CD4-positive, alpha-beta T cell treated with Interleukin-15 for 4 hours (primary cell): Measurements from ENCODE around the gene RET.

Experiments
- DNase-seq: peaks from one replicate; pipeline ENCODE4 v3.0.0-alpha.2; 2020; ENCODE audit warnings: low spot score

RET gene

DNA sequence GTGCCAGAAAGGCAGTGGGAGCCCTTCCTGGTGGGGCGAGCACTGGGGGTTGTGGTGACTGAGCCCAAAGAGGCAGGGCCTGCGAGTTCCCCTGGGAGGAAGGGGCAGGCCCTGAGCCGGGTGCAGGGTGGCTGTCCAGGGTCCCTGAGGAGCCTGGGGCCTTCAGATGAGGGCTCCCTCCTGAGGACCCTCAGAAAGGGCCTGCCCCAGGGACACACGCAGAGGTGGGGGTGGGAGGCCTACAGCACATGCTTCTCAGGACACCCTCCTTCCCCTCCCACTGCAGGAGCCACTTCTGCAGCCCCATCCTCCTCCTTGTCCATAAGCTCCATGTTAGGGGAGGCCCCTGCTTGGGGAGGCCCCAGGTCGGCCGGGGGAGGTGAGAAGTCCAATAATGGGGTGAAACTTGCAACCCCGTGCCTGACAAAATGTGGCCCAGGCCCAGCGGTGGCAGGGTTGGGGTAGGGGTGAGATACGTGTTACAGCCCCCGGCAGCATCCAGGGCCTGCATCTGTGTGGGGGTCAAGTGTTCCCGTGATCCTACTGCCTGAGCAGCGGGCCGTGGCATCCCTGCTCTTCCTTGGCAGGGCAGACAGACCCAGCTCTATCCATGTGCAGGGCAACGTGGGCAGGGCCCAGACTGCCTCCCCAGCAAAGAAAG lies 31.8 kb upstream of the RET start:
- no peak for DNase-seq

GRCh38 chr10:43045631-43046287 lies 31.1 kb upstream of the RET start:
- no peak for DNase-seq

DNA sequence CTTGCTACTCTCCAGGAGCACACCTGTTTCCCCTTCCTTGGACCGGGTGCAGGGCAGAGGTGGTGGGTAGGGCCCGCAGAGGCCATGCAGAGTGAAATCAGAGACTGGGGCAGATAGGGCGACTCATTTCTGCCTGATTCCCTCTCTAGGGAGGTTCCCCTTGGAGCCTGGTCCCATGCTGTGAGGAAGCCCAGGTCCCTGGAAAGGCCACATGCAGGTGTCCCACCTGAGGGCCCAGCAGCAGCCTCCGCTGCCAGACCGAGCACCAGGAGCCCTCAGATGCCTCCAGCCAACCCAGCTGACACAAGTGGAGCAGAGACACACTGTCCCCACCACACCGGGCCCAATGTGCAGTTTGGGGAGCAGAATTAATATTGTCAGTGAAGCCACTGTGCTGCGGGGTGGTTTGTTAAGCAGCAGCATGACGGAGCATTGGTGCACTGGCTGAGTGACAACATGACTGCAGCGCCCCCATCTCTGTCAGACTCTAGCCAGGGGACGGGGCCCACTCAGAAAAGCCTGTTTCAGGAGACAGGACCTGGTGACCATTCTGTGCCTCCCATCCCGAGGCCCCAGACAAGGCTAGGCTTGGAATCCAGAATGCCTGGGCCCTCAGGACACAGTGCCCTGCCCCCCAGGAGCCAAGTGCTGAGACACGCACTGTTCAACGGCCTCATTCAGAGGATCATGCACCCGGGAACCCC lies 30.4 kb upstream of the RET start:
- no peak for DNase-seq

DNA sequence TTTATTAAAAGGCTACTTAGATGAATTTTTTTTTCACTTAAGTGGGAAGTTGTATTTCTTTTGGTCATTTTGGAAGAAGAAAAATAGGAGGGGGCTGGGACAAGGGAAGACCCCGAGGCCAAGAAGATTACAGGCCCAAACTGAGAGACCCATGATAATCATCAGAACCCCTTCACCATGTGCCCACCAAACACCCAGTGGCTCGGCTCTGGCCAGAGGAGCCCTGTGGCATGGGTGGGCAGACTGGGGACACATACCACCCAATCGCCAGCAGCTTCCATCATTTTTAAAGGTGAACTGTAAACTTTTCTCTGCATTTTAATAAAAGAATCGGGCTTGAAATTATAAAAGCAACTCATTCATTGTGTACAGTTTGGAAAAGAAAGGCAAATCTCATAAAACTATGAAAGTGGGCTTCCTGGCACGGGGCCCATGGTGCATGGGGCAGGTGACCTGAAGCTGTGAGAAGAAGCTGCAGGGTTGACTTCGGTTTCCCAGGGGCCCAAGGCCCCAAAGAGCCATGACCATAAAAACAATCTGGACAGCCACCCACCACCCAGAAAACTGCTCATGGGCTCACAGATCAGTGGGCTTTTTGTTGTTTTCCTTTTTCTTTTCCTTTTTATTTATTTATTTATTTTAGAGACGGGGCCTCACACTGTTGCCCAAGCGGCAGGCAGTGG lies 29.4 kb upstream of the RET start:
- no peak for DNase-seq

DNA sequence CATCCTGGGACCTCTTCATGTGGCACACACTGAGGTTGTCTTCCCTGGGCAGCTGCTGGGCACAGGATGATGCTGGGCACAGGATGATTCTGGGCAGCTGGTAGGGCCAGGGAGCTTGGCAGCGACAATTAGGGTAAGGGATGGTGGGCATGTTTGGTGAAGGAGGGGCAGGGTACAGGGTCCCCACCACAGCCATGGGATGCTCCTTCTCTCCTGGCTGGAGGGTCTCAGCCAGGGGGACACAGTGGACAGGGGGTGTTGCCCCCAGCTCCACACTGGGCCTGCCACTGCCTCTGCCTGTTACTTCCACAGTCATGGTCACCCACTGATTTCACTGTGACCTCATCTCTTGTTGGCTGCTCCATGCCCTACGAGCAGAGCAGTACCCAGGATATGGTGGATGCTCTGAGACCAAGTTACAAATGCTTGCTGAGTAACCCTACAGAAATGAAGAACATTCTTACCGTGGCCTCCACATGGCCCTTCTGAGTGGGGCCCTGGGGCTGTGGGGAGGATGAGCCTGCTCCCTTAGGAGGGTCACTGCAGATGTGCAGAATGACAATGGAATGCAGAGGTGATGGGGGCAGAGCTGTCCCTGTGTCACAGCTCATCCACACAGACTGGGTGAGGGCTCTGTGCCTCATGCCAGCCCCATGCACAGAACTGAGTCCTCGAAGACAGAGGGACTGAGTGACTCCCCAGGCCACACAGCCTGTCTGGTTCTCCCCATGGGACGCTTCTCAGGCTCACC lies 28.4 kb upstream of the RET start:
- DNase-seq: no peak

- DNase-seq: no peak
Observed at GRCh38 chr10:43049081-43049551, 27.8 kb upstream of the RET start.

DNA sequence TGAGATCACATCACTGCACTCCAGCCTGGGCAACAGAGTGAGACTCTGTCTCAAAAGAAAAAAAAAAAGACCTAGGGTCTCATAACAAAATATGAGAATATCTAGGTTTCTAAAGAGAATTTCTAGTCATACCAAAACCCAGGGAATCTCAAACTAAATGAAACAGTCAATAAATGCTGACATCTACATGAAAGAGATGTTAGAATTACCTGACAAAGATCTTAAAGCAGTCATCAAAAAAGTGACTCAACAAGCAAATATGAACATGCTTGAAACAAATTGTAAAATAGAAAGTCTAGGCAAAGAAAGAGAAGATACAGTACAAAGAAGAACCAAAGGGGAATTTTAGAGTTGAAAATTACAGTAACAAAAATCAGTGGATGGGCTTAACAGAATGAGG lies 26.9 kb upstream of the RET start:
- DNase-seq: no peak

GRCh38 chr10:43053825-43054224 lies 23.0 kb upstream of the RET start:
- DNase-seq: no peak

- no peak for DNase-seq
Observed at GRCh38 chr10:43054593-43054992, 22.3 kb upstream of the RET start.

GRCh38 chr10:43055217-43055616 lies 21.7 kb upstream of the RET start:
- DNase-seq: no peak

- no peak for DNase-seq
Observed at GRCh38 chr10:43055991-43056567, 20.8 kb upstream of the RET start.

DNA sequence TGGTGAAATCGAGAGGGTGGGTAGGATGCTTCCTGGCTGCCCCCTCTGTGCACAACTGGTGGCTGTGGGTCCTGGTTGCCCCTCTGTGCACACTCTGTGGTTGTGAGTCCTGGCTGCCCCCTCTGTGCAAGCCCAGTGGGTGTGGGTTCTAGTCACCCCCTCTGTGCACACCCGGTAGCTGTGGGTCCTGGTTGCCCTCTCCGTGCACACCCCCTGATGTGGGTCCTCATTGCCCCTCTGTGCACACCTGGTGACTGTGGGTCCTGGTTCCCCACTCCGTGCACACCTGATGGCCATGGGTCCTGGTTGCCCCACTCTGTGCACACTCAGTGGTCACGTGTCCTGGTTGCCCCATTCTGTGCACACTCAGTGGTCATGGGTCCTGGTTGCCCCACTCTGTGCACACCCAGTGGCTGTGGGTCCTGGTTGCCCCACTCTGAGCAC lies 20.3 kb upstream of the RET start:
- no peak for DNase-seq

GRCh38 chr10:43057231-43057711 lies 19.6 kb upstream of the RET start:
- no peak for DNase-seq

GRCh38 chr10:43057831-43058340 lies 19.0 kb upstream of the RET start:
- no peak for DNase-seq

DNA sequence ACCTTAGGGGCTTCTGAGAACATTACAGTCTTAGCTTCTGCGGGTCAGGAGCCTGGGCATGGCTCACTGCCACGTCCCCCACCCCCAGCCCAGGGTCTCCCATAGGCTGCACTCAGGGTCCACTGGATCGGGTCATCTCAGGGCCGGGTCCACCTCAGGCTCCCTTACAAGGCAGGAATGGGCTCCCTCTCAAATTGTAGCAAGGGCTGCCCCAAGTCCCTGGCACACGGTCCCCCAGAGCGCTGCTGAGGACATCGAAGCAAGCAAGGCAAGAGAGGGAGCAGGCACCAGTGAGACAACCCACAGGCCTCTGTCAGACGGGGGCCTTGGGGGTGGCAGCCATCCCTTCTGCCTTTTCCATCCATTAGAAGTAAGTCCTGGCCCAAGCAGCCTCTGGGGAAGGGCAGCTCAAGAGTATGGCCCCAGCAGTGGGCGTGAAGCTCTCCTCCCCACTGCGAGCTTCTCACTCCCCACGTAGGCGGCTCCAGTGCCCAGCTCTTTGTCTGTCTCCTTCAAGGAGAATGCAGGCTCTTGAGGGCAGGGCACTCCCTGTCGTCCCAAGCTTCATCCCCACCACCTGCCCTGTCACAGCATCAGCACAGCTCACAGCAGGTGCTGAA lies 18.0 kb upstream of the RET start:
- DNase-seq: no peak

DNA sequence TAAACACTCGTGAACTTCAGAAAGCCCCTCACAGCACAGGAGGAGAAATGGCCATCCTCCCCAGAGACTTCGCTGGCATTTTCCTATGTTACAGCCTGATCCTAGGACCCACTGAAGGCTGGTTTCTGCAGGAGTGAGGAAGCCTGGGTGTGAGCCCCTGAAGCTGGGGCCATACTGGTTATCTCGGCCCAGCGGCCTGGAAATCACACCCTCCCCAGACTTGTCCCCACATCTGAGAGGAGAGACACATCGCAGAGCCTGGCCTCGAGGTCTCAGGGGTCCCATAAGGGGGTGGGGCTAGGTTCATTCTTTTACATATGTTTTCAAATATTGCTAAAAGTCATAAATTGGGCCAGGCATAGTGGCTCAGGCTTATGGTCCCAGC lies 17.5 kb upstream of the RET start:
- no peak for DNase-seq

GRCh38 chr10:43059828-43060227 lies 17.0 kb upstream of the RET start:
- DNase-seq: no peak

DNA sequence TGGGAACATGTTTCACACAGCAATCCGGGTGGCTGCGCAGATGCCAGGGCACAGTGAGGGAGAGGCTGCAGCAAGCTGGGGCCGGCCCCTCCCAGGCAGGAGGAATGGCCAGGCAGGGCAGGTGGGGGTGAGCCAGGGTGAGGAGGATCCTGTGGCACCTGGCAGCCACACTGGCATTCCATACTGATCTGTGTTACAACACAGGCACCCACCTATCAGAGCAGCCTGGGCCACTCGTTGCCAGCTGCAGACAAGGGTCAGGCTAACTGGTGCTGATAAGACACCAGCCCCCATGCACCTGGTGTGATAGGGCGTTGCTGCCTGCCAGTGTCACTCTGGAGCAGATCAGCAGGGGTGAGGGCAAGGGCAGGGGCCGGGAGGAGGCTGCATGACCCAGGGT lies 16.6 kb upstream of the RET start:
- DNase-seq: no peak

- DNase-seq: no peak
Observed at GRCh38 chr10:43061331-43061730, 15.5 kb upstream of the RET start.

- no peak for DNase-seq
Observed at GRCh38 chr10:43061760-43062159, 15.1 kb upstream of the RET start.
